Occipital lobe (tissue), 2 donors: Measurements from ENCODE around the gene PTCD1. TPM values are rescaled to one million over a fixed set of nuclear protein-coding genes. Genes with fewer than 3 reads are reported as not detected.

Experiments
- DNase-seq: peaks from one replicate; lab custom pipeline; 2025; lab: John Stamatoyannopoulos, UW
- total RNA-seq: library from RNA; depleted of rRNA; stranded (reverse); fragments of >200 nt; gene quantifications from one replicate; pipeline ENCODE4 v1.2.3, GENCODE V29; 2014

Gene PTCD1
- total RNA-seq, 1 donor from 2014 or later: 6.6 TPM

DNA sequence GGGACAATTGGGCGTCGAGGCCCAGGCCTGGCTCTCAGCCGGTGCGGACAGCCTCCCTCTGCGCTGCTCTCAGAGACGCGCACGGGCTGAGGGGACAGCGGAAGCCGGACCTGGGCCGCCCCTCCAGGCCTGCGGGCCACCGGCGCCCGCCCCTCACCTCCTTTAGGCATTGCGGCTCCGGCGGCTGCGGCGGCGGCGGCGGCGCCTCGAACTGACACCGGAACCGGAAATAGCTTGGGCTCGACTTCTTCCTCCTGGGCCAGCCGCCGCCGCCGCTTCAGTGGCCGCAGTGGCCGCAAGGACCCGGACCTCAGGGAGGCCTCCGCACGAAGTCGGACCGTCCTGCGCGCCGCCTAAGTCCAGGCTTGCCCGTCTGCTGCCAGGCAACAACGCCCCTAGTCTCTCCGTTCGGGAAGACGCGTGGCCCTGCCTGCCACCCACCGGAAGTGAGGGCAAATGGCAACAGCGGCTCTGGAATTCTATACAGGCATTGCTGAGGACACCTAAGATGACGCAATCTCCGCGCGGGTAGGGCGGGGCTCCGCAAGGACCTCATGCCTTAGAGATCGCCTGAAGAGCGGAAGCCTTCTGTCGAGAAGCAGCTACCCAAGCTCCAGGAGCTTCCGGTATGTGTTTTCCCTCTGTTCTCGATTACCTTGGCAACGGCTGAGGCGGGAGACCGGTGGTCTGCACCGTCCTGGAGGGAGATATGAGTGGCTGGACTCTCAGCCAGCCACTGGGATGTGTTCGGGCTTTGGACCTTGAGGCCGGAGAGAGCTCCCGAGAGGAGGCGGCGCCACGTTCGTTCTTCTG is 30.0 kb downstream of the PTCD1 start, which contains the start of the genes BUD31 and PDAP1:
BUD31 (plus strand) TSS at position 591 of the 813 bp plus-strand sequence. CDS start 2,124 bp downstream, outside the sequence.
PDAP1 (minus strand) TSS at position 219 of the 813 bp plus-strand sequence; CDS start at position 170, 49 bp downstream.
- peak; percentile 88 for DNase-seq

DNA sequence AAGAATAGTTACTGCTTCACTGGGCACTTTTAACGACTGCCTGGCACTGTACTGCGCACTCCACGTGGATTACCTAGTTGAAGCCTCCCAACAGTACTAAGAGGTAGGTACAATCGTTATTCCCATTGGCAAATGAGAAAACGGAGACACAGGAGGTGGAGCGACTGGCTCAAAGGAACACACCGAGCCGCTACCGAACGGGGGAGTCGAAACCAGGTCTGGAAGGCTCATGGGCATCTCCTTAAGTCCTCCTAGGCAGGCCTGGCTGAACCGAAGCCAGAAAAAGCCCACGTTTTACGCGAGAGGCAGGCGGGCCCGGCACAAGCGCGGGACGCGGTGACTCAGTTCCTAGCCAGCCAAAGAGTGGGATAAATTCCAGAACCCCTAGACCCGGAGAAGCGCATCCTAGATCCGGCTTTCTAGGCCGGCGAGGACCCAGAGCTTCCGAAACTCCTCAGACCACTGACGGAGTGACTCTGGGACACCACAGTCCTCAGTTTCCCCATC is 30.7 kb downstream of the PTCD1 start:
- DNase-seq: peak; percentile 57

DNA sequence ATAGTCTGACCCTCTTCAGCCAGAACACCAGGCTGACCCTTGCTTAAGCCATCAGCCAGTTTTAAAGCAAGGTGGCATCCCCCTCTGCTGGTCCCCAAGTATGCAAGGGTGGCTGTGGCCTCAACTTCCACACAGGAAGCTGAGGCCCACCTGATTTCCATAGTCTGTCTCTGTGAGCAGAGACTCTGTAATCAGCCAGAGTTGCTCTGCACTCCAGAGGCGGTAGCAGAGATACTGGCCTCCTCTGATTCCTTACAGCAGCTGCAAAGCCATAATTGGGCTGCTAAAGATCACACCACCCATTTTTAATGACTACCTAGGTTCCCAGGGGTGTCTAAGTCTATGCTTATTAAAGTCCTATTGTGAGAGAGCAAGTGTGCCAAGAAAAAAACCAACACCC is 32.0 kb downstream of the PTCD1 start:
- DNase-seq: no peak

DNA sequence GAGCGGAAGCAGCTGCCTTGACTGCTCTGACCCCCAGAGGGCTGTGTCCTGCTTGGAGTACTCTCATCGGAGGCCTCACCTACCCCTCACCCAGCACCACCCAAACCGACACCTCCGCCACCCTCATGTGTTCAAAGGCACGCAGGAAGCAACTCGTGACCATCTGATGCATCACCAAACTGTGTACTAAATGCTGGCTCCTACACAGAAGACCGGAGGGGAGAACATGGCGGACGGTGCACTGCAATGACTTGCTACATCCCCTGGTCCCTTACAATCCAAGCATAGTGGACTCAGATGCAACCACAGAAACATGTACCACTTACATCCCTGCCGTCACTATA is 33.6 kb downstream of the PTCD1 start:
- DNase-seq: no peak

DNA sequence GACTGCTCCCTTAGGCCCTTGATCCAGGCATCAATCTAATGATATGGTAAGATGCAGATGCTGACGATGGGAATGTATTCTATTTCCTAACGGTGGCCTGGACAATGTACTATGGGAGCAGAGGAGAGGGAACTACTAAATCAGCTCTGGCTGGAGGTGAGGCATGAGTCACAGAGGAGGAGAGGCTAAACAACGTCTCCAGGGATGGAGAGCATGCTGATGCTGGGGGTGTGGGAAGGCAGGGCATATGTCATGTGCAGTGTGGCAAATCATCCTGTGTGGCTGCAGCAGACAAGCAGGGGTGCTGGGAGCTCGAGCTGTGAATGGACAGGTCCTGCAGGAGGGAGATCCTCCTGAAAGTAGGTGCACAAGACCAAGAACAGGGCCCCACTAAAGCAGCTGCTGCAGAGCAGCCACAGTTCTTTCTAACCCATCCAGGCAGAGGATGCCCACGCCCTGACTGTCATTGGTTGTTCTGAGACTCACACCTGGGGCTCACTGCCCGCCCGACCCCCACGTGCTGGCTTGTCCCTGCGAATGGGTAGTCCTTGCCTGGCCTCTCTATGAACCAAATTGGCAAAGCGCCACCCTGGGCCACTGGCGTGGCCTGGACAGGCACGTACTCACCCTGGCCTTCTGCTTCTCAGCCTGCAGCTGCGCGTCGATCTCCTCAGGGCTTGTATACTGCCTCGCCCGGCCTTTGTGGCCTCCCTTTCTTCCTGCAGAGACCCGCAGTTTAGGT is 34.2 kb downstream of the PTCD1 start:
- DNase-seq: no peak

DNA sequence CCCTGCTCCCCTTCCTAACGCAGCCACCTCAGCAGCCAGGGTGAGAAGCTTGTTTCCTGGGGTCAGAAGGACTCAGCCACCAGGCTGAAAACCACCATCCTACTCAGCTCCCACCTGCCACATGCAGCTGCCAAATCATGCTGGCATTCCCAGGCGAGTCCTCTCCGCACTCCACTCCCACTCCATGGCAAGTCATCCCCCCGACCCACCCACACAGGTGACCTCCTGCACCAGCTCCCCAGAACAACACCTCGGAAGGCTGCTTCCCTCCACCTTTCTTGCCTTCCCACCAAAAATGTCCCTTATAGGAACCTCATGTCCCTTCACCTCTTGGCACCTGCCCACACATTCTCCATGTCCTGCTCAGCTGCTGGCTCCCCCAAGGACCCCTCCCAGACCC is 34.8 kb downstream of the PTCD1 start:
- DNase-seq: no peak

DNA sequence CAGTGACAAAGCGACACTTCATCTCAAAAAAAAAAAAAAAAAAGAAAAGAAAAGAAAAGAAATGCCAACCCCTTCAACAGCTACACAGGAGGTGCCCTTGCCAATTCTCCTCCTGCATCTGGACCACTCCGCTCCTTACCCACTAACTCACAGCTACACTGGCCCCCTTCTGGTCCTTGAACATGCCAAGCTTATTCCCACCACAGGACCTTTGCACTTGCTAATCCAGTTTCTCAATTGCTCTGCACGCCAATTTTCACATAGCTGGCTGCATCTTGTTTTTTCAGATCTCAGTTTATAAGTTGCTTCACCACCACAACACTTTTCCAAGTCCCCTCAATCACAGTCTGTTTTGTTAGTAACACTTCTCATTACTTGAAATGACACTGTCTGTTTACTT is 35.7 kb downstream of the PTCD1 start:
- DNase-seq: no peak

DNA sequence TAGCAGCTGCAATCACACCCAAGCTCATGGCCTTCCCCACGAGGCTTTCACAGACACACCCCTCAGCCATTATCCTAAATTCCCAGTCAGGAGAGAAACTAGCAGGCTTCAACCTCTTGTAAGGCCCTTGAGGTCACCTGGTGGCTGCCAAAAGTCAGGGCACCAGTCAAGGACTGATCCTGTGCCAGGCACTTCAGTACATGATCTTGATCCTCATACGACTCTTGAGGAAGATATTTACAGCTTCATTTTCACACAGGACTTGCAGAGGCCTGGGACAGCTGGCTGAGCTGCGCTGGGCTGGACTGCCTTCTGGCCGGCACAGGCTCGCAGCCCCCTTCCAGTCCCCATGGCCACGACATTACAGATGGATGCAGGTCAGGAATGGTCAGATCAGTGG is 39.0 kb downstream of the PTCD1 start:
- no peak for DNase-seq

DNA sequence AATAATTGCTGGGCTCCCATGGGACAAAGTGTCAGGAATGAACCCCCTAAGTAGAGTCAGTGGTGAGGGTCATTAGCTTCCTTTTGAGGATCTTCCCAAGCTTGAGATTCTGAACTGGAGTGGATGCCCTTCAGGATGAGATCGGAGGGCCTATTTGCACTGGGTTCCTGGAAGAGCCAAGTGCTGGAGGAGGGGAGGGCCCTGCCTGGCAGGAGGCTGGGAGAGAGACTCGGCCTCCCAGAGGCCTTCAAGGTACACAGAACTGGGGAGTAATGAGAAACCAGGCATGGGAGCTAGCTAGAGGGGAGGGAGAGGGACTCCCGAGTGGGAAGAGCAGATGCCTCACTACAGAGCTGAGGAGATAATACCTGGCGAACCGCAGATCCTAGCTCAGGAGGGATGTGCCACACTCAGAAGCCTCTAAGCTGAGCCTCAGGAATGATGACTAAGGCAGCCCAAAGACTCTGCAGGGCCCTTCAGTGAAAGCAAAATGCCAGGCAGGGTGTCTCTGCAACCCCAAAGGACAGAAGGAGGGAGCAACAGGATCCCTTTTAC is 39.6 kb downstream of the PTCD1 start:
- no peak for DNase-seq

DNA sequence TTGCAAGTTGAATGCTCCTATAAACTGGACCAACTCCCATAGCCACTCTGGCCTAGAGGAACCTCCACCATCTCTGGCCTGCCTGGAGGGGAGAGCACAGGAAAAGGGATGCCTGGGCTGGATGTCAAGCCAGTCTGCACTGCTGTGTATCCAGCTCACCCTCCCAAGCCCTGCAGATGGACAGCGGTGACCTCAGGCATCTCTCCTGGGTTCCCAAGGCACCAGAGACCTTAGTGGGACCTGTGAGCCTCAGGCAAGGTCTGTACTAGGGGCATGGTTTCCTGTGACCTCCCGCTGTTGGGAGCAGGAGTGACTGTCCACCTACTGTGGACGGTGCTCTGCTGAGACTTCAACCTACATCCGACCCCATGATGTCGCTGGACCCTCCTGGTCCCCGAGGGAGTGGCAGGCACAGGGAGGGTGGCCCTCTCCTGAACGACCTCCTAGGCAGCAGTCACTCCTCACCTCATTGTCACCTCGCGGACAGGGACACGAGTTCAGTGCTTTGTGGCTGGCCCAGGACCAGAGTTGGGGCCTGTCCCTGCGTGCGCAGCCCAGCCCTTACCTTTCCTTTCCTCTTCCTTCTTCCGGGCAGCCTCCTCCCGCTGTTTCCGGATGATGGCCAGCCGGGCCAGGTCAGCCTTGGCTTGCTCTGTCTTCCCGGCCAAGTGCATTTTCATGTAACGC is 41.2 kb downstream of the PTCD1 start:
- no peak for DNase-seq

DNA sequence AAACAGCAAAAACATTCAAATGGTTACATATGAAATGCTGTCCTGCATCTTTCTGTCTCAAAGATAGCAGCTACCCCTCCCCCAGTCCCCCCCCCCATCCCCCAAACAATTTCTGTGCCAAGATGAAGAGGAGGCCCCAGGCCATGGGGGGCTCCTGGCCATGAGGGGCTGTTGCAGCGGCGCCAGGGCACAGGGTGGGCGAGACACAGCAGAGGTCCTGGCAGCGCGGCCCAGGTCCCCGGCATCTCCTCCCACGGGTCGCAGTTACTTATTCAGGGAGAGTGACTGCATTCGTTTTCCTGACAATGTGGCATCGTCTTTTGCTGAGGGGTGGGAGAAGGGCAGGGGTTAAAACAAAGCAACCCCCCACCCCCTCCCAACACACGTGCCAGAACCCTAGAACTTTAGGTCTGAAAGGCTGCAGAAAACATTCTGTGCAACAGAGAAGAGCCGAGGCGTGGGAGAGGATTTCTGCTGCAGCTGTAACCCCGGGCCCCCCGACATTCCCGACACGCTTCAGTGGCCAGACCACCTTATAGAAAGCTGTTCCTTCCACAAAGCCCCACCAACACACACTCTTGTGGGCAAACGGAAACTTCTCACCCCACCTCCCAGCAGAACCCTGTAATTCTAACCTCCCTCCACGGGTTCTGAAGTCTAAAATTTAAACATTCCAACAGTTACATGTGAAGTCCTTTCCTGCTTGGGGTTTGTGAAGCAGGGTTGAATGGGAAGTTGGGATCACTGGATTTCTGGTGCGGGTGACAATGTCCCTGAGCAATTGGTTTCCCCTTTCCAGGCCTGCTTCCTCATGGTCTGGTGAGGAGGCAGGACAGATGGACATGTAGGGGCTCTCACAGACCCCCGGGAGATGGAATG is 41.9 kb downstream of the PTCD1 start:
- no peak for DNase-seq

DNA sequence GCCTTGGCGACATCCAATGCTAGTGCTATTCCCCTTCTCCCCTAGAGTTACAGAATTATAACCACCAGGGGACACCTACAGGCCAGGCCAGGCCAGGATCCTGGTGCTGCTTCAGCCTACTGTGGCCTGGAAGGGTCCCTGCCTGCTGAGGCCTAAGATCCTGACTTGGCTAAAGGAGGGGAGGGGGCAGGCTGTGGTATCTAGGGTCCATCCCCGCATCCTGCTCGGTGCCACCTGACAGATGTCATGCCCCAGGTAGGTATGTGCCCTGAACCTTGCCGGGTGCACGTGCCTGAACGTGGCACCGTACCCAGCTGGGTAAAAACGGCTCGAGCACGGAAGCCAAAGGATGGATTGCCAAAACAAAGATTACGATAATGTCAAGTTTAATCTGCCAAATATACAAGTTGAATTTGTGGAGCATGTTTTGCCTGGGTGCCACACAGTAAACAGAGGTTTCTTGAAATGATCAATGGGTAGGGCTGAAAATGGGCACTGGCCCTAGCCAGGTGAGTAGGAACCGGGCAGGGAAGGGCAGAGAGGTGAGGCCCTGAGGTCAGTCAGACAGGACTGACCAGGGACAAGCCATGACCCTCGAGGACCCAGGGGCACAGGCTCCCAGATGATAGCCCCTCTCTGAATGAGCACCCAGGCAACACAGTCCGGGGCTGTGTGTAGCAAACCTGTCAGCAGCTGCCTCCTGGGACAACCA is 42.8 kb downstream of the PTCD1 start:
- DNase-seq: no peak

DNA sequence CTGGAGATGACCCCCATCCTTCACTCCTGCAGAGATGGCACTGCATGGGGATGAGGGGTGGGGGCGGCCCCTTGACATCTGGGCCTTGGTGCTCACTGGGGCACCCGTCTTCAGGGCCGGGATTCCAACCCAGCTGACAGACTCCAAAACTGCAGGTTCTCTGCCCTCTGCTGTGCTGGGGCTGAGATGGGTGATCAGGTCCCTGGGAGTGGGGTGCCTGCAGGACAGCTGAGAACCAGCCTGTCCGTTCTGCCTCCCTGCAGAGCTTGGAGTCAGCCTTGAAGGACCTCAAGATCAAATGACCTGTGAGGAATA is 44.5 kb downstream of the PTCD1 start:
- no peak for DNase-seq

DNA sequence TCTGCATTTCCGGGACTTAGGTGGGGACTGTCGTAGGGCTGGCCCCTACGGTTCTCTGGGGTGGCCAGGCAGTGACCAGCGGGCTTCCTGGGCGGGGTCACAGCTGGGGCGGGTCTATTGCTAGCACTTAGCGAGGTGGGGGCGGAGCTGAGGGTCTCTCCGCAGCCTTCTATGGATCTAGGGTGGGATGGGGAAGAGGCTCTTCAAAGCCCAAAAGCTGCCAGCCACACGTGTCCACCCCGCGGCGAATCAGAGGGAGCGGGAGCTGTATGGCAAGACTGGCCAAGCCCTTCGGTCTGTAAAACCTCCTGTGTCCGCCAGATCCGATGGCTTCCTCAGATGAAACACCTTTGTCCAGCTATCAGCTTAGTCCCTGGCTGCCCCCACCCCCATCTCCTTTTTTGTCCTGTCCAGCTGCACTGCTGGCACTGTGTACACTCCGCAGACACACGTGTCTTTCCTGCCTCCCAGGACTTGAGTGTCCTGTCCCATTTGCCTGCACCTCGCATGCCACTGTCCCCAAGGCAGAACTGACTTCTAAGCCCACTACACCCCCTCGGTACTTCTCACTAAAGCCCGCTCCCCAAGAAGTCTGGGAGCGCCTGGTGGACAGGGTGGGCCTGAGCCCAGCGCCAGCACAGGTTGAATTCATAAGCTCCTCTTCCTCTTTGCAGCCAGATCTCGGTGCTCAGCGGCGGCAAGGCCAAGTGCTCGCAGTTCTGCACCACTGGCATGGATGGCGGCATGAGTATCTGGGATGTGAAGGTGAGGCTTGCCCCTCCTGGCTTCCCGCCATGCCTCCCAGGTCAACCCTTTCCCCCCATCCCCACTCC is 45.0 kb downstream of the PTCD1 start:
- DNase-seq: peak; percentile 43

DNA sequence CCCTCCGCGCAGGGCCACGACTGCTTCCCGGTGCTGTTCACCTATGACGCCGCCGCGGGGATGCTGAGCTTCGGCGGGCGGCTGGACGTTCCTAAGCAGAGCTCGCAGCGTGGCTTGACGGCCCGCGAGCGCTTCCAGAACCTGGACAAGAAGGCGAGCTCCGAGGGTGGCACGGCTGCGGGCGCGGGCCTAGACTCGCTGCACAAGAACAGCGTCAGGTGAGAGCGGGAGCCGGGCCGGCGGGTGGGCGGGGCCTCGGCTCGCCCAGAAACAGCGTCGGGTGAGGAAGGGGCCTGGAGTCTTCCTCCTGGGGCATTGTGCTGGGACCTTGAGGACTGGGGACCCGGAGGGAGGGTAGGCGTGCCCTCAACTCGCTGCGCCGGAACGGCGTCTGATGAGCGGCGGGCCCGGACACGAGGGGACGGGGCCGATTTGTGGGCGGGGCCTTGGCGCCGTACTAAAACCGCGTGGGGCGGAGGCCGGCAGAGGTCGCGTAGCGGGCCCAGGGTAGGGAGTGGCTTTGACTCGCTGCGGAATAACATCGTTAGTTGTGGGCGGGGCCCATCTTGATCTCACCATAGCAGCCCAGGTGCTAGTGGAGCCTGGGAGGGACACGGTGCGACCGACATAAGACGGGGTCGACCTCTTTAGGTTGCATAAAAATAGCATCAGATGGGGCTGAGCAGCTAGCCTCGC is 45.8 kb downstream of the PTCD1 start:
- DNase-seq: peak; percentile 62

DNA sequence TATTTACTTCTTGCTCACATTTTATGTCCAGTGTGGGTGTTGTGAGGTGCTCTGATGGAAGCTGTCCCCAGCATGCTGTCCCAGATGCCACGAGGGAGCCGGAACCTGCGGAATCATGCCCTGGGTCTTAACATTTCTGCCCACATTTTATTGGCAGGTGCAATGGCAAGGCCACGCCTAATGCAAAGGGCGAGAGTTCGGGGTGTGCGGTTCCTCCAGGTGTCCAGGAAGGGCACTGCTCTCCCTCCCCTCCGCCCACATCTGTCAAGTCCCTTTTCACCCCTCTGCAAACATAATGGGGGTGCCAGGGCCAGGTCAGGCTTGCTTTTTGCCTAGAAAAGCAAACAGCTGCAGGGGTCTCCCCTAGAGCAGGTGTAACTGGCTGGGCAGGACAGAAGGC is 46.6 kb downstream of the PTCD1 start:
- DNase-seq: no peak

DNA sequence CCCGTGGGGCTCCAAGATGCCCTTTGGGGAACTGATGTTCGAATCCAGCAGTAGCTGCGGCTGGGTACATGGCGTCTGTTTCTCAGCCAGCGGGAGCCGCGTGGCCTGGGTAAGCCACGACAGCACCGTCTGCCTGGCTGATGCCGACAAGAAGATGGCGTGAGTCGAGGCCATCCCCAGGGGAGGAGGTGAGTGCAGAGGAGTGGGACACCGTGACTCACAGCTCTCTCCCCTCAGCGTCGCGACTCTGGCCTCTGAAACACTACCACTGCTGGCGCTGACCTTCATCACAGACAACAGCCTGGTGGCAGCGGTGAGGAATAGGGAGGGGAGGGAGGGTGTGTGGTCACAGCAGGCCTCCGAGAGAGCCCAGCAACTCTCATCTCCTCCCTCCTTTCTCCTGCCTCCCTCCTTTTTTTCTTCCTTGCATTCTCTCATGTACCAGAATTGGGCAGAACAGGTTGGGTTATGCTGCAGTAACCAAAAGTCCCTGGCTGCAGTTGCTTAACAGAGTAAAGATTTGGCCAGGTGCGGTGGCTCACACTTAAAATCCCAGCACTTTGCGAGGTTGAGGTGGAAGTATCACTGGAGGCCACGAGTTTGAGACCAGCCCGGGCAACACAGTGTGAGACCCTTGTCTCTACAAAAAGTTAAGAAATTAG is 47.5 kb downstream of the PTCD1 start:
- no peak for DNase-seq

DNA sequence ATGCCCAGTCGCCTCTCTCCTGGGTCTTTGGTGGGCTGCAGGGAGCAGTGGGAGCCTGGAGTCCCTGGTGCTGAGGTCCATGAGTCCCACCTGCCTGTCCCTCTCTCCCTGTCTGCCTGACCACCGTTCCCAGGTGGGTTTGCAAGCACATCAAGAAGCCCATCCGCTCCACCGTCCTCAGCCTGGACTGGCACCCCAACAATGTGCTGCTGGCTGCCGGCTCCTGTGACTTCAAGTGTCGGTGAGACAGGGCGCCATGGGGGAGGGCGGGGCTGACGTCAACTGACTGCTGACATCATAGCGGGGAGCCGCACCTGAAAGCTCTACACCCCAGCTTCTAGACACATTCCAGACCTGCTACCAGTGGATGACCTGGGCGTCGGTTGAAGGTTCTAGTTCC is 48.8 kb downstream of the PTCD1 start:
- no peak for DNase-seq
